ENCODE data around the gene KRT33B.
"Not testable (repeated sequence)": the region's sequence is repeated elsewhere in the genome, so short reads cannot be mapped to it uniquely, and the experiment has no call there.

Gene KRT33B

GRCh38 chr17:41393294-41393693 lies 23.7 kb upstream of the KRT33B start:
- no peak for DNase-seq

DNA sequence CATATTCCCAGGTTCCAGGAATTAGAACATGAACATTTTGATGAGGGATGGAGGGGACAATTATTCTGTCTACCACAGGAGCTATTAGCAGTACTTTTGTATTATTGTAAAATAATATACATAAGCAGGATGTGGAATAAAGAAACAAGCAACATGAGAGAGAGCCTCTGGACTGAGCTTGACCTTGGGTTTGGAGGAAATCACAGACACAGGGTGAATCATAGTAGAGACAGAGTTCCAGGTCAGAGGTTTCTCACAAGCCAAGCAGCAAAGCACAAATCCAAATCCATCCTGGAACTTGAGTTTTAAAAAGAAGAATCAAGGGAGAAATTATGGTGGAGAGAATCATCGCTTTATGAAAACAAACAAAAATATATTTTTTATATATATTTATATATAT lies 22.7 kb upstream of the KRT33B start:
- DNase-seq: no peak

- DNase-seq: no peak
Observed at GRCh38 chr17:41391535-41391934, 21.9 kb upstream of the KRT33B start.

GRCh38 chr17:41390411-41390938 lies 20.9 kb upstream of the KRT33B start:
- no peak for DNase-seq

GRCh38 chr17:41387670-41388069 lies 18.1 kb upstream of the KRT33B start:
- DNase-seq: no peak

- no peak for DNase-seq
Observed at GRCh38 chr17:41386227-41386626, 16.6 kb upstream of the KRT33B start.

- no peak for DNase-seq
Observed at GRCh38 chr17:41383690-41384089, 14.1 kb upstream of the KRT33B start.

DNA sequence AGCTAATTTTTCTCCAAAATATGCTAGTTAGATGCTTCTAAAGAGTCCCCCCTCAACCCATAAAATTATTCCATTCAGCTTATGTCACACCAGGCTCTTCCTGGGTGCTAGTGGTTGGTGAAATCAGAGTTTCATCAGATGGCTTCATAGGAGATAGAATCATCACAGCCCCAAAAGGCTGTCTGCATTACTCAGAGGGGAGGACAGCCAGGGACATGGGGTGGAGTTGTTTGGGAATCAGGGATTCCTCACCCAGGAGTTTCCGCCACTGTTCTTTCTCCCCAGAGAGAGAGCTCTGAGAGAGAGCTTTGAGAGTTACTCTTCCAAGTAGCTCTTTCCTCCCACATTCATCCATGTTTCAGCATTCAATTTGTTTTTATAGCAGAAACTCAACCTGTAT lies 12.8 kb upstream of the KRT33B start:
- no peak for DNase-seq

- not testable (repeated sequence) for DNase-seq
Observed at GRCh38 chr17:41381943-41382342, 12.3 kb upstream of the KRT33B start, which contains the start of gene KRT34. KRT34 (minus strand) TSS chr17:41382306; CDS start chr17:41382246, 60 bp downstream.

DNA sequence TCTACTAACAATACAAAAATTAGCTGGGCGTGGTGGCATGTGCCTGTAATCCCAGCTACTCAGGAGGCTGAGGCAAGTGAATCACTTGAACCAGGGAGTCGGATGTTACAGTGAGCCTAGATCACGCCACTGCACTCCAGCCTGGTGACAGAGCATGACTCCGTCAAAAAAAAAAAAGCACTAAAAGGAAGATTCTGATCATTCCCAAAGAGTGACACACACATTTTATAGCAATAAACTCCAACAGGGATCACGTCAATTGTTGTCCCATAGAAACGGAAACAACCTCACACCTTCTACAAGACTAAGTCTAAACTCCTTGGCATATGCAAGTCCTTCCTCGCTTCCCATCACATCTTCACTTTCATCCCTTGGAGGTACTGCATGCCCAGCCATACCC lies 10.5 kb upstream of the KRT33B start:
- DNase-seq: peak; percentile 31

DNA sequence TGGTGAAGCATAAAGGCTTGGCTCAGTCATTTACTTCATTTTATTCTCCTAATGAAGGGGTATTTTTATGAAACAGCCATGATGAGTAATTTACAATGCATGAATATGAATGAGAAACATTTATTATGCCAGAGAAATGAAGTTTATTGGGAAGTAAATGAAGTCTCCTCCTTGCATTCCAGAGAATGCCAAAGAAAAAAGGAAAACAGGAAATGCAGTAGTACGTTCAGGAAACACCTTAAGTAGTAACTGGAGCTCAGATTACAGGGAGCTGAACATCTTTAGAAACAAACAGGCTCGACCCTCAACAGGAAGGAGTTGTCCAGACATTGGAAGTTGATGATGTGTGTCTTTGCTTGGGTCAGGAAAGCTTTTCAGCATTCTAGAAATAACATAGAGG lies 7.9 kb upstream of the KRT33B start:
- DNase-seq: no peak

DNA sequence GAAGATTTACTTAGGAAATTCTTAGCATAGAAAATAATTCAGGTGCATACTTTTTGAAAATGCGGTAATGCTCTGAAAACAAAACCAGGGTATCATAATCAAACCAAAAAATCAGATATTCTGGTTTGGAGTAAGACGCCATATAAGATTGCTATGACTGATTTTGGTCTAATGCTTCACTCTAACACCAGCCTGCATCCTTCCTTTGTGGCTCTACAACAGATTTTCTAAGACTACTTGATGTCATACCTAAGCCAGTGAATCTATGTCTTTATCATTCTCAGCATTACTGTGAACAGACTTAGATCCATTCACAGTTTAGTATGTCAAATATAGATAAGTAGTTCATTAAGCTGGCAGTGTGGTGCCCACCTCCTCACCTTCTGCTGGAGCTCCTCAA lies 590 bp downstream of the KRT33B start:
- no peak for DNase-seq

- DNase-seq: peak; percentile 20
Observed at GRCh38 chr17:41367426-41368075, 2.1 kb downstream of the KRT33B start.

DNA sequence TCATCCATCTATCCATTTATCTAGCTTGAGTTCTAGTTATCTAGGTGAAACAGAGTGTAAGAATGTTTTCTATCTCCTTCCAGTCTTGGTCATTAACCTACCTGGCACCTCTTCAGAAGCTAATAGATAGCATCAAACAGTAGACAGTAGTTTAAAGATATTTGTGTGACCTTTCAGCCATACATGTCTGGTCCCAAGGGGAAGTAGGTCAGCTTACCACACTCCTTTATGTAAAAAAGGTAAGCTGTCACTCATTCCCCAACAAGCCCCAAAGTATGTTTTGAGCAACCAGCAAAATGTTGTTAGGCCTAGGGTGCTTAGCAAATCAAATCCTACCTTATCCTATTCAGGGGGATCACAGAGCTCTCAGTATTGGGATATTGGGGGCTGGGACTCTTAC lies 3.5 kb downstream of the KRT33B start:
- DNase-seq: no peak

DNA sequence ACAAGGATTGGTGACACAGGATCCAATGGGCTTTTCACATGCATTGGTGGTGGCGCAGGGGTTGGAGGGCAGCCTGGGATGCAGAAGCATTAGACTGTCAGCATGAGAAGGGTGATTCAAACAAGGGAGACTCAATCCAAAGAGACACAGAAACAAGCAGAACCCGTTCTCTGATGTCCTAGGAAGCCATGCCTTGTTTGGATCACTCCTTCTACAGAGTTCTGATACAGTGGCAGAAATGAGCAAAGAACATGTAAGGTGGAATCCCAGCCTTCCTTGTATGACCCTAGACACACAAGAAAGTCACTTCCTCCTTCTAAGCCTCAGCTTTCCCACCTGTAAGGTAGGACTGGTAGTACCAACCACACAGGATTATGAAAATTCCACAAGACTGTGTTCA lies 5.7 kb downstream of the KRT33B start:
- DNase-seq: no peak

GRCh38 chr17:41360296-41360995 lies 9.2 kb downstream of the KRT33B start:
- no peak for DNase-seq

DNA sequence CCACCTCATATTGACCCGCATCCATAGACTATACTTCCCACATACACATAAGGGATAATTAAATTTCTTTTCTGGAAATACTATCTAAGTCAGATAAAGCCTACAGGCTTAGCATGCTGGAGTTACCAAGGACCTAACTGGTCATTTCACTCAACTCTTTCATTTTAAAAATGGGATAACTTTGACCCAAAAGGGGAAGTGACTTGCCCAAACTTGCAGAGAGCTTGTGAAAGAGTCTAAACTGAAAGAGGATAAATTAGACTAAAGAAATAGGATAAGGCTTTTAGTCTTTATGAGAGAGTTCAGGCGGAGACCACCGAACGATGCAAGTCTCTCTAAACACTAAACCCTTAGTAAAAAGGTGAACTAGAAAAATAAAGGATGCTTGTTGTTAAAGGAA lies 15.1 kb downstream of the KRT33B start:
- no peak for DNase-seq

DNA sequence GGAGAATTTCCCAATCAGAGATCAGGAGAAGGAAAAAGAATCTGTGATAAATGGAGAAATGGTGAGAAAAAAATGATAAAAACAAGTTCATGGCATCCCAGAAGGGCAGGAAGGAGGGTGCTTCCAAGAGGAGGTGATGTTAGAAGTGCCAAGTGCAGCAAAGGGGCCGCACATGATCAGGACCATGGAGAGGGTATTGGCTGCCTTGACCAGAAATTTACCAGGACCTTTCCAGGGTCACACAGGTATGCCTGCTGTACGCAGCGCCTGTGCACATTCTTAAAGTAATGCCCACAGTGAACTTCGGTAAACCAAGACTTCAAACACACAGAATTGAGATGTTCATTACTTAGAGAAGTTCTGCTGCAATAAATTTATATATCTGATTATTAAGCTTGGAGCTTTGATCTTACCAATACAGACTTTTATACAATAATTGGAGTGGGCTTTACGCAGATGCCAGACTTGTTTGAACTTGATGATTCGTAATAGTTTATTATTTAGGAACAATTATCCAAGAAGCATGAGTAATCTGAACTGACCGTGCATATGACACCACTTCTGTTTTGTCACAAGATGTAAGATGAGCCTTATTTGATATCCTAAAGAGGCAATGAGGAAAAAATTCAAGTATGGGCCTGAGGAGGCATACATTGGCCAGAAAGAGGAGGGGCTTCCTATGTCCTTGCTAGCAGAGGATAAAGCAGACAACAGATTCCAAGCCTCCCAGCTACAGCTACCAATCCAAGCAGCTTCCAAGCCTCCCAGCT lies 16.8 kb downstream of the KRT33B start:
- DNase-seq: no peak

GRCh38 chr17:41351177-41351576 lies 18.4 kb downstream of the KRT33B start:
- DNase-seq: no peak

- DNase-seq: not testable (repeated sequence)
Observed at GRCh38 chr17:41350381-41350878, 19.2 kb downstream of the KRT33B start, which contains the start of gene KRT33A. KRT33A (minus strand) TSS chr17:41350828; CDS start chr17:41350767, 61 bp downstream.

- no peak for DNase-seq
Observed at GRCh38 chr17:41347869-41348760, 21.5 kb downstream of the KRT33B start.

GRCh38 chr17:41346421-41346820 lies 23.2 kb downstream of the KRT33B start:
- not testable (repeated sequence) for DNase-seq

Data from GOT3 (cell line).